GM19025 (cell line): Measurements from ENCODE around the gene ECHS1.
"Not testable (repeated sequence)": the region's sequence is repeated elsewhere in the genome, so short reads cannot be mapped to it uniquely, and the experiment has no call there.

Experiments
- ATAC-seq: cut with Tn5 transposase; IDR thresholded peaks from one replicate; pipeline ENCODE4 v1.9.1; 2021; ENCODE audit warnings: mild to moderate bottlenecking, low read depth, moderate library complexity; ENCODE audit not compliant: unreplicated experiment

Gene ECHS1

GRCh38 chr10:133379801-133380666, 6.9 kb upstream of the ECHS1 start:
- ATAC-seq = no peak

- ATAC-seq = peak; percentile 50
These were observed 6.1 kb upstream of the ECHS1 start, which contains the start of gene PAOX for GRCh38 chr10:133379152-133379800. Gene PAOX, plus strand, starts transcription at chr10:133379262. Its CDS starts 55 bp downstream, at chr10:133379317.

DNA sequence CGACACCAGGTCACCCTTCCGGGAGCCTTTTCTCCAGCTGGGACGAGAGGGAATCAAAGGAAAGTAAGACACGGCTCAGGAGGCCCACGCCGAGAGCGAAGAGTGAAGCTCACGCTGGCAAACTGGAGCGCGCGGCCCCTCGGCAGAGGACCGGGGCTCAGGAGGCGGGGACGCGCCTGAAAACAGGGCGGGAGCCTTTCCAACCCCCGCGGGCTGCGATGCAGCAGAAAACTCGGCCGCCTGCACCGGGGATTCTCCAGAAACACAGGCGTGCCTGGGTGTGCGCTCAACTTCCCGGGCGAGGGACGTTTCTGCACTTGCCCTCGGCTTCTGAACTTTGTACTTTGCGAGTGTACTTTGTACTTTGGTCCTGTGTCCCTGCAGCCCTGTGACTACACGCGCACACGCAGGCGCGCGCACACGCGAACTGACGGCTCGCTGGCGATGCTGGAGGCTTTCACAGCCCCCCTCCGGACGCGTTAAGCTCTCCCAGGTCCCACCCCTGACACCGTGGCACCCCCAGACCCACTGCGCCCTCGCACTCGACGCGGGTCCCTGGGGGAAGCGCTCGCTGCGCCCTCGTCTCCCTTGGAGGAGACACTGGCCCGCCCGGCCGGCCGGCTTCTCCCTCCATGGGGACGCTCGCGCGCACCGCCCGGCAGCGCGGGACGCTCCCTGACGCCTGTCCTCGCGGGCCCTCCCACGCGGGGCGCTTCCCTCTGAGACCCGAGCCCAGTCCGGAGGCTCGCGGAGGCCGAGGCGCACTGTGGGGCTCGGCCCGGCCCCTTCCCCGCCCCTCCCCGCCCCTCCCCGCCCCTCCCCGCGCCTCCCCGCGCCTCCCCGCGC, 5.3 kb upstream of the ECHS1 start:
- ATAC-seq = peak; percentile 41

- no peak for ATAC-seq
These were observed 4.7 kb upstream of the ECHS1 start for GRCh38 chr10:133377818-133378250.

GRCh38 chr10:133377025-133377817, 4.1 kb upstream of the ECHS1 start:
- no peak for ATAC-seq

DNA sequence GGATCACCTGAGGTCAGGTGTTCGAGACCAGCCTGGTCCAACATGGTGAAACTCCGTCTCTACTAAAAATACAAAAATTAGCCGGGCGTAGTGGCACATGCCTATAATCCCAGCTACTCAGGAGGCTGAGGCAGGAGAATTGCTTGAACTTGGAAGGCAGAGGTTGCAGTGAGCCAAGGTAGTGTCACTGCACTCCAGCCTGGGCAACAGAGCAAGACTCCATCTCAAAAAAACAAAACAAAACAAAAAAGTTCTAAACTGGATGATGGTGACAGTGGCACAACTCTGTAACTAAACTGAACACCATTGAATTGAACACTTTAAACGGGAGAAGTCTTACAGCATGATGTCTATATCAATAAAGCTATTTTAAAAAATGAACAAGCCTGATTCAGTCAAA, 3.0 kb upstream of the ECHS1 start:
- ATAC-seq = not testable (repeated sequence)

- ATAC-seq = no peak
These were observed 2.4 kb upstream of the ECHS1 start for GRCh38 chr10:133375357-133376115.

DNA sequence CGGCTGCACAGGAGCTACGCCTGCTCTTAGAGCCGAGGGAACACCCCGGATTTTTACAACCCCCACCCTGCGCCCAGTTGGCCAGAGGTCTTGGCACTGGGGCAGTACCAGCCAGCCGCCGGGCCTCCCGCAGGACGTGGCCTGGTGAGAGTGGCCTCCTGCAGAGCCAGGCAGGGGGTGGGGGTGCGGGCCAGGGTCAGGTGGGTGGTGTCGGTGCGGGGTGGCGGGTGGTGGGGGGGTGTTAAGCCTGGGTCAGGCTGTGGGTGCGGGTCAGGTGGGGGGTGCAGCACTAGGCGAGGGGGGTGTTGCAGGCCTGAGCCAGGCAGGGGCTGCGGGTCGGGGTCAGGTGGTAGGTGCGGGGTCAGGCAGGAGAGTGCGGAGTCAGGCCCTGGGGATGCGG, 647 bp downstream of the ECHS1 start:
- ATAC-seq = no peak

DNA sequence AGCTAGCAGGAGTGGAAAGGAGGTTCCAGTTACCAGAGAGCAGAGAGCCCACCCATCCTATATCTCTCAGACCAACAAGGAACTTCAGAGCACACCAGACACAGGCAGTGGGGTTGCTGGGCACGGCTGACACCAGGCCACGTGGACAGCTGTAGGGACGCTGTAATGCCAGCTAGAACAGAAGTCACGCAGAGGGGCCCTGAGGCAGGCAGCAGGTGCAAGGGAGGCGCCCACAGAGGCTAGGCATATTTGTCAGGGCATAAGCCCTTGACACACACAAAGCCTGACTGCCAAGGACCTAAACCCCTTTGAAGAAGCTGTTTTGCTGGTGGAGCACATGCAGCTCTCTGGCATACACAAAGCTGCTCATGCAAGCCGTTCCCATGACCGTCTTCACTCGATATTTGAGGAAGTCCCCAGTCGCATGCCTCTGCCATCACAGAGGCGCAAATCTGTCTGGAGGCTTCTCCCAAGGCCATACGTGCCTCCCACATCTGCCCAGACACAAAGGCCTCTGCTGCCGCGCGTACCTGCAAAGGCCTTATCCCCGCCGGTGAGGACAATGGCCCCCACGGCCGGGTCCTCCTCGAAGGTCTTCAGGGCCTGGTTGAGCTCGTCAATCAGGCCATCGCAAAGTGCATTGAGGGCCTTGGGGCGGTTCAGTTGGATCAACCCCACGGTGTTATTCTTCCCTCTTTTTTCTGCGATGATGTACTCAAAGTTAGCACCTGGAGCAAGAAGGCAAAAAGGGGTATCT, 2.9 kb downstream of the ECHS1 start:
- no peak for ATAC-seq

DNA sequence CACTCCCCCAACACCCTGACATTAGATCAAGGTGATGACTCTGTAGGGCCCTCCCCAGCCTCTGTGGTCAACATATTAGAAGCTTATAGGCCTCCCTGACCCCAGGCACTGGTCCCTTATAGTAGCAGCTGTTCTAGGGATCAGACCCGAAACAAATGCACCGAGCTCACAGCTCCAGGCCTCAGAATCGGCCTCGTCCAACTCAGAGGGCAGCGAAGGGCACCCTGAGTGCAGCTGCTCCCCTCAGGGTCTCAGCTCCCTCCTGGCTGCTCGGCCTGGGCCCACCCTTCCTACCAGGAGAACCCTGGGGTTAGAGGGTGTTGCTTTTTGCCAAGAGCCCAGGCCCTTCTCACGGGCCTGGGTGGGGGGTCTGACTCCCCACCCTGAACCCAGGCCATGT, 5.0 kb downstream of the ECHS1 start:
- ATAC-seq = no peak

DNA sequence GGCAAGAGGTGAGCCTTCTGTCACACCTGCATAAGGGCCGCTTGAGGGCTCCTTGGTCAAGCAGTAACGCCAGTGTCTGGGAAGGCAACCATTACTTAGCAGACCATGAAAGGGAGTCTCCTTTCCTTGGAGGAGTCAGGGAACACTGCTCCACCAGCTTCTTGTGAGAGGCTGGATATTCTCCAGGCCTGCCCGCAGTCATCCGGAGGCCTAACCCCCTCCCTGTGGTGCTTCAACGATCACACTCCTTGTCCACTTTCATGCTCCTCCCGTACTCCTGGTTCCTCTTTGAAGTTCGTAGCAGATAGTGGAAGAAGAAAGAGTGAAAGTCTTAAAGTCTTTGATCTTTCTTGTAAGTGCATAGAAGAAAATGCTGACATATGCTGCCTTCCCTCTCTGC, 5.7 kb downstream of the ECHS1 start:
- ATAC-seq = not testable (repeated sequence)

DNA sequence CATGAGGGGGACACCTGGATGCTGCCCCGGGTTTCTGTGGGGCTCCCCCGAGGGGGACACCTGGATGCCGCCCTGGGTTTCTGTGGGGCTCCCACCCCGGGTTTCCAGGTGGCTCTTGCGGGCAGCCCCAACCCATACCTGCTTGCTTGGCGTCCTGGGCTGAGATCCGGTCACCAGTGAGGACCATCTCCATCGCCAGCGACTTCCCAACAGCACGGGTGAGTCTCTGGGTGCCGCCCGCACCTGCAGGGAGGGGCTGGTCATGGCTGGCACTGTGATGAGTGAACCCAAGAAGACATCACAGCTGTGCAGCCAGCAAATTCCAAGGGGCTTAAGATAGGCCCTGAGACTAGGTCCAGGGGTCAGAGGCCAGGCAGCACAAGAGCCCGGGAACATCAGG, 6.4 kb downstream of the ECHS1 start:
- no peak for ATAC-seq

GRCh38 chr10:133366130-133366478, 7.0 kb downstream of the ECHS1 start:
- no peak for ATAC-seq

- ATAC-seq = no peak
These were observed 7.6 kb downstream of the ECHS1 start for GRCh38 chr10:133365461-133366129.

- ATAC-seq = no peak
These were observed 8.3 kb downstream of the ECHS1 start for GRCh38 chr10:133364645-133365431.

DNA sequence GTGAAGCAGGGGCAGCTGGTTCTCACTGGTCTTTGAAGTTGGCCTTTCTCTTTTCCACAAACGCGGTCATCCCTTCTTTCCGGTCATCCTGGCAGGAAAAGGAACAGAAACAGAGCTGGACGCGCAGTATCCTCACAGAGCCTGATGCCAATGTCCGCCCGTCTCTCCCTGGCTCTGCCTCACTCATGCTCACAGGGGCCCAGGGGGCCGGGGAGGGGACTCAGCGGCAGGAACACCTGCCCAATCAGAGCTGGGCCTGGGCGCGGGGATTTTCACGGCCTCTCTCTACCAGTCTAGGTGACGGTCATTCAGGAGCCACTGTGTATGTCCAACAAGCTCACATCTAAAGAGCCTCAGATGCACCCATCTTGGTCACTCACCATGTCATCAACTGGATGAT, 10.3 kb downstream of the ECHS1 start:
- no peak for ATAC-seq

- no peak for ATAC-seq
These were observed 11.2 kb downstream of the ECHS1 start for GRCh38 chr10:133361773-133362441.
